Activated B cell treated with CpG ODN at 0.5 μM for 24 hours (primary cell): ENCODE measurements around the gene SHC1. TPM values are rescaled to one million over a fixed set of nuclear protein-coding genes. Genes with fewer than 3 reads are reported as not detected.

Experiments used
- ATAC-seq: fragments of 200-7000 bp; cut with Tn5 transposase; one replicate; pipeline ENCODE4 v1.10.0; 2021; ENCODE audit warnings: low read depth, mild to moderate bottlenecking, moderate library complexity
- CTCF ChIA-PET: fragments of 350-600 bp; sonication (Branson Sonifier 250); formaldehyde crosslinking; loops from one replicate; lab custom pipeline; 2021; ENCODE audit warnings: antibody characterized with exemption; lab: Charles Lee
- POLR2A ChIA-PET: fragments of 350-600 bp; sonication (Branson Sonifier 250); formaldehyde crosslinking; loops from one replicate; lab custom pipeline; 2021; ENCODE audit warnings: antibody characterized with exemption; lab: Charles Lee
- DNase-seq: peaks from one replicate; pipeline ENCODE4 v3.0.0; 2022
- H3K27ac Mint-ChIP-seq: one replicate; pipeline ENCODE4 v1.8.0; 2020; ENCODE audit warnings: mixed read lengths
- H3K27me3 Mint-ChIP-seq: one replicate; pipeline ENCODE4 v1.8.0; 2021; ENCODE audit warnings: mixed read lengths
- H3K36me3 Mint-ChIP-seq: one replicate; pipeline ENCODE4 v1.8.0; 2021; ENCODE audit warnings: low read depth, mixed read lengths
- H3K4me1 Mint-ChIP-seq: one replicate; pipeline ENCODE4 v1.8.0; 2021; ENCODE audit warnings: mixed read lengths
- H3K4me3 Mint-ChIP-seq: one replicate; pipeline ENCODE4 v1.8.0; 2020; ENCODE audit warnings: mild to moderate bottlenecking, mixed read lengths
- H3K9me3 Mint-ChIP-seq: one replicate; pipeline ENCODE4 v1.8.0; 2020; ENCODE audit warnings: mixed read lengths
- CTCF ChIP-seq: fragments of 200-600 bp; IDR thresholded peaks from one replicate; pipeline ENCODE4 v1.8.0; 2022; ENCODE audit warnings: antibody characterized with exemption, mild to moderate bottlenecking
- intact Hi-C: fragments of 100-400 bp; cut with micrococcal nuclease; formaldehyde crosslinking; loops from one replicate; pipeline ENCODE4 v1.15.1; 2024
- total RNA-seq: library from RNA; stranded (reverse); gene quantifications from 2 replicates; pipeline ENCODE4 v1.2.3, GENCODE V29; 2022

The SHC1 gene
- total RNA-seq, 1 donor from 2014 or later, result 60.9 TPM

DNA sequence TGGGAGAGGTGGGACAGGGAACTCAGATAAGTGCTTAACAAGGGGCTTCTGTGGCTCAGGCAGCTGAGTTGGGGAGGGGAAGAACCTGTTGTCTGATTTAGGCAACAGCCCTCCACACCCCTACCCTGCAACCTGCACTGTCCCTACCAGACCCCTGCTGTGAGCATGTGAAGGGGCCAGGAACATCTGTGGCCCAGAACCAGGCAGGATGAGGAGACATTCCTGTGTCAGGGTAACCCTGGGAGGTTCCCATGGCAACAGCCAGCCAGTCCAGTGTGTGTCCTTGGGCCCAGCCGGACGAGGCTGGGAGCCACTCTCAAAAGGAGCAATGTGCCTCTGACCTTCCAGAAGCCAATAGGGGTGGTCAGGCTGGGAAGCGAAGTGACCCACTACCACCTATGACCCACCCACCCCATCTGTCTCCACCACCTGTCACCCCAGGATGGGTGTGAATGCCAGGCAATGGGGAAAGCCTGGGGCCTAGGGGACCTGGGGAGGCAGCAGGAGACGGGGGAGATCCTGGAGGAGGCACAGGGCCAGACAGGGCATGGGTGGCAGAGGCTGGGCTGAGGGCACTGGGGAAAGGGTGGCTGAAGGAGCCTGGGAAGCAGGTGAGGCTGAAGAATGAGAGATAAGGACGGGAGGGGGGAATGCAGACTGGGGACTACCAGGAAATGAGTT is 29.1 kb downstream of the SHC1 start:
- CTCF ChIA-PET, result interaction anchor here (1.5 kb wide), 1 partner anchor 63 kb away, joined by 4 read pairs; no protein-coding TSS in a partner anchor
- Mint-ChIP-seq H3K27ac (peak overlapping the region; percentile 86), H3K27me3 (no peaks in the 10 kb centered on the region), H3K36me3 (peaks cover 16% of the 10 kb centered on the region), H3K4me1 (peaks cover 78% of the 10 kb centered on the region), H3K9me3 (no peaks in the 10 kb centered on the region), H3K4me3 (no peak overlapping the region)
- ATAC-seq (no peak), DNase-seq (no peak)
- POLR2A ChIA-PET, result interaction anchor here (1.0 to 2.1 kb wide), 2 partner anchors 11 to 76 kb away, joined by 7 to 11 read pairs; no protein-coding TSS in a partner anchor
- intact Hi-C loops, result no loop called here
- no peak for TF ChIP-seq CTCF

- peak overlapping the region; percentile 41 for H3K4me3 Mint-ChIP-seq
- CTCF ChIA-PET, result interaction anchor here (1.3 to 1.5 kb wide), 2 partner anchors 62 to 77 kb away, joined by 4 read pairs; no protein-coding TSS in a partner anchor
These were observed 29.8 kb downstream of the SHC1 start for GRCh38 chr1:154940651-154941194.

GRCh38 chr1:154940213-154940560 is 30.4 kb downstream of the SHC1 start:
- no peak overlapping the region for H3K4me3 Mint-ChIP-seq

More at GRCh38 chr1:154940651-154941194, 29.8 kb downstream of the SHC1 start:
- Mint-ChIP-seq H3K36me3 (peaks cover 13% of the 10 kb centered on the region), H3K9me3 (no peaks in the 10 kb centered on the region), H3K27ac (peak overlapping the region; percentile 86), H3K27me3 (no peaks in the 10 kb centered on the region), H3K4me1 (peaks cover 83% of the 10 kb centered on the region)
- POLR2A ChIA-PET, result interaction anchor here (0.6 to 2.1 kb wide), 5 partner anchors 11 to 76 kb away, joined by 3 to 11 read pairs (median 3); partner anchors contain the start of gene FLAD1
- intact Hi-C loops, result no loop called here
- no peak for ATAC-seq
- no peak for TF ChIP-seq CTCF
- no peak for DNase-seq

GRCh38 chr1:154938604-154939399 is 31.7 kb downstream of the SHC1 start:
- no peaks in the 10 kb centered on the region for H3K27me3 Mint-ChIP-seq
- intact Hi-C loops, result loop anchor here (10.0 kb wide), 1 partner anchor 74 kb away; no protein-coding TSS in a partner anchor
- POLR2A ChIA-PET, result interaction anchor here (0.7 kb wide), 1 partner anchor 23 kb away, joined by 3 read pairs; the partner anchor contains the start of gene PYGO2

More at GRCh38 chr1:154940213-154940560, 30.4 kb downstream of the SHC1 start:
- no peak for DNase-seq
- ATAC-seq, result no peak
- Mint-ChIP-seq H3K9me3 (no peaks in the 10 kb centered on the region), H3K36me3 (peaks cover 13% of the 10 kb centered on the region), H3K4me1 (peaks cover 88% of the 10 kb centered on the region), H3K27me3 (no peaks in the 10 kb centered on the region), H3K27ac (peak overlapping the region; percentile 52)
- ChIA-PET POLR2A (interaction anchor here (0.6 to 2.1 kb wide), 5 partner anchors 12 to 77 kb away, joined by 3 to 11 read pairs (median 3); partner anchors contain the start of gene FLAD1), CTCF (interaction anchor here (1.3 to 1.5 kb wide), 2 partner anchors 62 to 78 kb away, joined by 4 read pairs; no protein-coding TSS in a partner anchor)
- intact Hi-C loops, result no loop called here
- TF ChIP-seq CTCF, result no peak

More at GRCh38 chr1:154938604-154939399, 31.7 kb downstream of the SHC1 start:
- Mint-ChIP-seq H3K27ac (peak overlapping the region; percentile 71), H3K4me3 (peak overlapping the region; percentile 45), H3K4me1 (peaks cover 79% of the 10 kb centered on the region), H3K9me3 (no peaks in the 10 kb centered on the region), H3K36me3 (peaks cover 13% of the 10 kb centered on the region)
- ATAC-seq (no peak), DNase-seq (no peak)
- CTCF ChIA-PET, result no interaction called here
- no peak for TF ChIP-seq CTCF
